SK-N-SH treated with all-trans-retinoic acid at 6 μM for 48 hours (cell line): Measurements from ENCODE around the gene ASB3.
"Not testable (repeated sequence)": the region's sequence is repeated elsewhere in the genome, so short reads cannot be mapped to it uniquely, and the experiment has no call there.

Source experiments
- ATAC-seq: fragments of 200-7000 bp; cut with Tn5 transposase; 3 replicates; pipeline ENCODE4 v1.9.1; 2020; ENCODE audit warnings: mild to moderate bottlenecking, moderate library complexity
- ARNTL ChIP-seq: fragments of 450-650 bp; formaldehyde crosslinking; IDR thresholded peaks from 2 replicates; pipeline ENCODE4 v1.5.0; 2020; ENCODE audit warnings: low read depth, mild to moderate bottlenecking, moderate library complexity, borderline replicate concordance
- BACH2 ChIP-seq: fragments of 250-450 bp; sonication (Bioruptor Pico); IDR thresholded peaks from 2 replicates; pipeline ENCODE4 v1.9.0; 2021; ENCODE audit warnings: mild to moderate bottlenecking, borderline replicate concordance
- CSDC2 ChIP-seq: fragments of 250-450 bp; sonication (Bioruptor Pico); IDR thresholded peaks from 2 replicates; pipeline ENCODE4 v1.5.0; 2020; ENCODE audit warnings: mild to moderate bottlenecking, moderate library complexity
- CSRNP3 ChIP-seq: fragments of 250-450 bp; sonication (Bioruptor Pico); IDR thresholded peaks from 2 replicates; pipeline ENCODE4 v1.5.1; 2021; ENCODE audit warnings: mild to moderate bottlenecking, moderate library complexity
- ESRRG ChIP-seq: fragments of 250-450 bp; sonication (Bioruptor Pico); IDR thresholded peaks from 2 replicates; pipeline ENCODE4 v1.6.1; 2021; ENCODE audit warnings: mild to moderate bottlenecking
- GLIS3 ChIP-seq: fragments of 250-450 bp; sonication (Bioruptor Pico); IDR thresholded peaks from 2 replicates; pipeline ENCODE4 v1.5.0; 2020; ENCODE audit warnings: mild to moderate bottlenecking, moderate library complexity
- ISL1 ChIP-seq: fragments of 250-450 bp; sonication (Bioruptor Pico); IDR thresholded peaks from 2 replicates; pipeline ENCODE4 v2.1.2; 2022; ENCODE audit warnings: mild to moderate bottlenecking, moderate library complexity
- OSR1 ChIP-seq: fragments of 250-450 bp; sonication (Bioruptor Pico); IDR thresholded peaks from 2 replicates; pipeline ENCODE4 v1.8.0; 2022; ENCODE audit warnings: moderate library complexity, mild to moderate bottlenecking, inconsistent platforms
- PATZ1 ChIP-seq: fragments of 250-450 bp; sonication (Bioruptor Pico); IDR thresholded peaks from 2 replicates; pipeline ENCODE4 v1.8.0; 2020; ENCODE audit warnings: mild to moderate bottlenecking, moderate library complexity, borderline replicate concordance
- POU6F1 ChIP-seq: fragments of 250-450 bp; sonication (Bioruptor Pico); IDR thresholded peaks from 2 replicates; pipeline ENCODE4 v1.8.0; 2021; ENCODE audit warnings: low read depth, mild to moderate bottlenecking, moderate library complexity, borderline replicate concordance
- PPARA ChIP-seq: fragments of 250-450 bp; sonication (Bioruptor Pico); IDR thresholded peaks from 2 replicates; pipeline ENCODE4 v1.5.0; 2020; ENCODE audit warnings: mild to moderate bottlenecking, borderline replicate concordance
- RARB ChIP-seq: fragments of 250-450 bp; sonication (Bioruptor Pico); IDR thresholded peaks from 2 replicates; pipeline ENCODE4 v1.8.0; 2021; ENCODE audit warnings: mild to moderate bottlenecking, moderate library complexity
- SNAI2 ChIP-seq: fragments of 250-450 bp; sonication (Bioruptor Pico); IDR thresholded peaks from 2 replicates; pipeline ENCODE4 v1.5.0; 2020; ENCODE audit warnings: mild to moderate bottlenecking, moderate library complexity
- TCF4 ChIP-seq: fragments of 250-450 bp; sonication (Bioruptor Pico); IDR thresholded peaks from 2 replicates; pipeline ENCODE4 v1.8.0; 2021; ENCODE audit warnings: mild to moderate bottlenecking, moderate library complexity, borderline replicate concordance
- TSHZ2 ChIP-seq: fragments of 250-450 bp; sonication (Bioruptor Pico); IDR thresholded peaks from 2 replicates; pipeline ENCODE4 v1.5.0; 2020; ENCODE audit warnings: mild to moderate bottlenecking, moderate library complexity
- ZC3H10 ChIP-seq: fragments of 250-450 bp; sonication (Bioruptor Pico); IDR thresholded peaks from 2 replicates; pipeline ENCODE4 v1.5.1; 2021; ENCODE audit warnings: mild to moderate bottlenecking, moderate library complexity
- ZFP3 ChIP-seq: fragments of 250-450 bp; sonication (Bioruptor Pico); IDR thresholded peaks from 2 replicates; pipeline ENCODE4 v1.5.0; 2020; ENCODE audit warnings: mild to moderate bottlenecking, moderate library complexity
- ZNF565 ChIP-seq: fragments of 450-650 bp; formaldehyde crosslinking; conservative IDR thresholded peaks from 2 replicates; pipeline ENCODE4 v1.5.0; 2020; ENCODE audit warnings: low read depth, mild to moderate bottlenecking, moderate library complexity
- ZNF70 ChIP-seq: fragments of 450-650 bp; formaldehyde crosslinking; IDR thresholded peaks from 2 replicates; pipeline ENCODE4 v1.5.0; 2020; ENCODE audit warnings: mild to moderate bottlenecking, moderate library complexity
- ZNF8 ChIP-seq: fragments of 450-650 bp; formaldehyde crosslinking; IDR thresholded peaks from 2 replicates; pipeline ENCODE4 v1.5.0; 2020; ENCODE audit warnings: mild to moderate bottlenecking, moderate library complexity
- TF ChIP-seq, protein P1 (sequence below): fragments of 250-450 bp; sonication (Bioruptor Pico); IDR thresholded peaks from 2 replicates; pipeline ENCODE4 v1.5.1; 2020; ENCODE audit warnings: low read depth, mild to moderate bottlenecking, moderate library complexity

ASB3 gene

GRCh38 chr2:53768242-53768542, 18.6 kb downstream of the ASB3 start:
- TF ChIP-seq ZNF8 (CRISPR knock-in tag) (no peak), ZNF565 (CRISPR knock-in tag) (no peak), ISL1 (CRISPR knock-in tag) (no peak)

DNA sequence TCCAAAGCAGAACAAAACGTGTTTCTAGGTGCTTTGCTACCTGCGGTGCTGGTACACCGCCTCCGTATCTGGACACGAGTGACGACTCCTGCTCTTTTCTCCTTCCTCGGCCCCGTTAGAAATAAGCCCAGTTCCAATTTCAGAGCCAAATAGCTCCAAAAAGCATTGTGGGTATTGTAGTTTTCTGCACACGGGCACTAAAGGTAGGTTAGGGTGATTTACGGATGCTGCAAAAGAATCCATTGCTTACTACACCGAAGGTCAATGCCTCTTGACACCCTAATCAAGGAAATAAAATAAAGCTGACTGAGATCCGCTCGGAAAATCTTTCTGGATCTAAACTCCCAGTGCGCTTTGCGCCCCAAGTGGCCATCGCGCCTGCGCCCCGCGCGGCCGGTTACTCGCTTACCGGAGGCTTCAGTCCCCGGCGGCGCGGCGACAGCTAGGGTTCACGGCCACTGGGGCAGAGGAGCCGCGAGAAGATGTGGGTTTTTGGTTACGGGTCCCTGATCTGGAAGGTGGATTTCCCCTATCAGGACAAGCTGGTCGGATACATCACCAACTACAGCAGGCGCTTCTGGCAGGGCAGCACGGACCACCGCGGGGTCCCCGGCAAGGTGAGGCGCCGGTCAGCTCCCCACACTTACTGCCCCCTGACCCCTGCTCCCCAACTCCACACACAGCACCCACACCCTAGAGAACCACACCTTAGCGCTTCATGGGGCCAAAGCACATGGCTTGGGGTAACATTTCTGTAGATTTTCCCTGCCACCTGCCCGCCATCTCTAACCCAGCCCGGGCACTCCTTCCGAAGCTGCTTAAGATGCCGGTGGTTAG, 19.1 kb downstream of the ASB3 start, which contains the start of gene CHAC2:
TSS of gene CHAC2 (plus strand) at position 400 of the 837 bp plus-strand sequence. CDS start at position 483, 83 bp downstream.
- peak; percentile 98 for ATAC-seq
- TF ChIP-seq SNAI2 (CRISPR knock-in tag) (no peak), ISL1 (CRISPR knock-in tag) (no peak), PPARA (CRISPR knock-in tag) (no peak), OSR1 (CRISPR knock-in tag) (no peak), ZNF565 (CRISPR knock-in tag) (no peak)
- TF ChIP-seq, protein P1, sequence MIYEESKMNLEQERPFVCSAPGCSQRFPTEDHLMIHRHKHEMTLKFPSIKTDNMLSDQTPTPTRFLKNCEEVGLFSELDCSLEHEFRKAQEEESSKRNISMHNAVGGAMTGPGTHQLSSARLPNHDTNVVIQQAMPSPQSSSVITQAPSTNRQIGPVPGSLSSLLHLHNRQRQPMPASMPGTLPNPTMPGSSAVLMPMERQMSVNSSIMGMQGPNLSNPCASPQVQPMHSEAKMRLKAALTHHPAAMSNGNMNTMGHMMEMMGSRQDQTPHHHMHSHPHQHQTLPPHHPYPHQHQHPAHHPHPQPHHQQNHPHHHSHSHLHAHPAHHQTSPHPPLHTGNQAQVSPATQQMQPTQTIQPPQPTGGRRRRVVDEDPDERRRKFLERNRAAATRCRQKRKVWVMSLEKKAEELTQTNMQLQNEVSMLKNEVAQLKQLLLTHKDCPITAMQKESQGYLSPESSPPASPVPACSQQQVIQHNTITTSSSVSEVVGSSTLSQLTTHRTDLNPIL, result no peak

More at GRCh38 chr2:53768242-53768542, 18.6 kb downstream of the ASB3 start:
- ATAC-seq, result peak; percentile 89; the same call in 2 of the 3 replicates

- TF ChIP-seq ZNF70, result no peak
- TF ChIP-seq, protein P1, result no peak
- TF ChIP-seq PATZ1, result no peak
- no peak for TF ChIP-seq PPARA (CRISPR knock-in tag)
- TF ChIP-seq BACH2 (CRISPR knock-in tag), result no peak
- no peak for TF ChIP-seq CSRNP3 (CRISPR knock-in tag)
- no peak for TF ChIP-seq SNAI2 (CRISPR knock-in tag)
- TF ChIP-seq GLIS3 (CRISPR knock-in tag), result no peak
- TF ChIP-seq RARB, result no peak
- no peak for ATAC-seq
Measured at GRCh38 chr2:53765767-53766166, 21.0 kb downstream of the ASB3 start.

DNA sequence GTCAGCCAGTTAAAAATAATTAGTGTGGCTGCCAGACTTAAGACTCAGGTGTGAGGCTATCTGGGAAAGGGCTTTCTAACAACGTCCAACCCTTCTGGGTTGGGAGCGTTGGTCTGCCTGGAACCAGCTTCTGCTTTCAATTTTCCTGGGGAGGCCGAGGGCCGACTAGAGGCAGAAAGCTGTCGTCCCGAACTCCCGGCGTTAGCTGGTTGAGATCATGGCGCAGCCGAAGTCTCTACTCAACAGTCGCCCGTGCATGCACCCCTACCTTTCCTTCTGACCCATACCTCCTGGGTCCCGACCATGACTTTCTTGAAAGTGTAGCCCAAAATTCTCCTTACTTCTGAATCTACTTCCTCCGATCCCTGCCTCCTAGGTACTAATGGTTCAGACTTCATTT, 29.5 kb downstream of the ASB3 start:
- ATAC-seq, result not testable (repeated sequence)

- ATAC-seq, result no peak
- no peak for TF ChIP-seq ESRRG (CRISPR knock-in tag)
- TF ChIP-seq ZNF70, result no peak
- TF ChIP-seq ZNF565 (CRISPR knock-in tag), result no peak
- no peak for TF ChIP-seq TCF4 (CRISPR knock-in tag)
- TF ChIP-seq GLIS3 (CRISPR knock-in tag), result no peak
- TF ChIP-seq ARNTL (CRISPR knock-in tag), result no peak
- no peak for TF ChIP-seq ZC3H10
- TF ChIP-seq SNAI2 (CRISPR knock-in tag), result no peak
- no peak for TF ChIP-seq TSHZ2
- TF ChIP-seq, protein P1, result no peak
- TF ChIP-seq RARB, result no peak
- TF ChIP-seq CSDC2 (CRISPR knock-in tag), result no peak
- no peak for TF ChIP-seq ZFP3 (CRISPR knock-in tag)
- TF ChIP-seq OSR1 (CRISPR knock-in tag), result no peak
- no peak for TF ChIP-seq PPARA (CRISPR knock-in tag)
- no peak for TF ChIP-seq POU6F1 (CRISPR knock-in tag)
Measured at GRCh38 chr2:53756644-53757043, 30.1 kb downstream of the ASB3 start.
